ENCODE data around the gene RSAD2. TPM values are rescaled to one million over a fixed set of nuclear protein-coding genes. Genes with fewer than 3 reads are reported as not detected.
"Not testable (repeated sequence)": the region's sequence is repeated elsewhere in the genome, so short reads cannot be mapped to it uniquely, and the experiment has no call there.

RSAD2 gene
- total RNA-seq, 1 donor from 2014 or later = 0.67 TPM

DNA sequence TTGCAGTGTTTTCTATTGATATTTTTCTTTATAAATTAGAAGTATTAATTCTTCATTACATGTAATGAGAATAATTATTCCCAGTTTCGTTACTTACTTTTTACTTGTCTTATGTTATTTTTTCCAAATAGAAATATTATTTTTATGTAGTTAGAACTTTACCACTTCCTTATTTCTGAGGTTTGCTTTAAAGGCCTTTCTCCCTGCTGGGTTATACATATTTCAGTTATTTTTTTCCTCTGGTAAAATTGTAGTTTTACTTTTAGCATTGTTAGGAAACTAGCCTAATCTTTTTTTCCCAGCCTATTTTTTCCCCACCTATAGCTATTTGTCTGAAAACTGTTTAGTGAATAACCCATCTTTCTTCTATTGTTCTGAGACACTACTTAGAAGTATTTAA lies 56.8 kb downstream of the RSAD2 start:
- no peak overlapping the region for H3K4me3 Mint-ChIP-seq
- CTCF ChIA-PET = no interaction called here
- POLR2A ChIA-PET = no interaction called here
- peaks cover 15% of the 10 kb centered on the region for H3K4me1 Mint-ChIP-seq
- TF ChIP-seq, protein P1, sequence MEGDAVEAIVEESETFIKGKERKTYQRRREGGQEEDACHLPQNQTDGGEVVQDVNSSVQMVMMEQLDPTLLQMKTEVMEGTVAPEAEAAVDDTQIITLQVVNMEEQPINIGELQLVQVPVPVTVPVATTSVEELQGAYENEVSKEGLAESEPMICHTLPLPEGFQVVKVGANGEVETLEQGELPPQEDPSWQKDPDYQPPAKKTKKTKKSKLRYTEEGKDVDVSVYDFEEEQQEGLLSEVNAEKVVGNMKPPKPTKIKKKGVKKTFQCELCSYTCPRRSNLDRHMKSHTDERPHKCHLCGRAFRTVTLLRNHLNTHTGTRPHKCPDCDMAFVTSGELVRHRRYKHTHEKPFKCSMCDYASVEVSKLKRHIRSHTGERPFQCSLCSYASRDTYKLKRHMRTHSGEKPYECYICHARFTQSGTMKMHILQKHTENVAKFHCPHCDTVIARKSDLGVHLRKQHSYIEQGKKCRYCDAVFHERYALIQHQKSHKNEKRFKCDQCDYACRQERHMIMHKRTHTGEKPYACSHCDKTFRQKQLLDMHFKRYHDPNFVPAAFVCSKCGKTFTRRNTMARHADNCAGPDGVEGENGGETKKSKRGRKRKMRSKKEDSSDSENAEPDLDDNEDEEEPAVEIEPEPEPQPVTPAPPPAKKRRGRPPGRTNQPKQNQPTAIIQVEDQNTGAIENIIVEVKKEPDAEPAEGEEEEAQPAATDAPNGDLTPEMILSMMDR (IDR thresholded peaks at IDR 0.05) = no peak
- peaks cover 4% of the 10 kb centered on the region for H3K9me3 Mint-ChIP-seq
- ATAC-seq (ENCODE audit: low read depth) (no peak), DNase-seq (no peak)
- H3K27ac Mint-ChIP-seq = no peak overlapping the region
- no peaks in the 10 kb centered on the region for H3K36me3 Mint-ChIP-seq (ENCODE audit: low read depth)
- intact Hi-C loops (cut with micrococcal nuclease) = no loop called here
- no peaks in the 10 kb centered on the region for H3K27me3 Mint-ChIP-seq

DNA sequence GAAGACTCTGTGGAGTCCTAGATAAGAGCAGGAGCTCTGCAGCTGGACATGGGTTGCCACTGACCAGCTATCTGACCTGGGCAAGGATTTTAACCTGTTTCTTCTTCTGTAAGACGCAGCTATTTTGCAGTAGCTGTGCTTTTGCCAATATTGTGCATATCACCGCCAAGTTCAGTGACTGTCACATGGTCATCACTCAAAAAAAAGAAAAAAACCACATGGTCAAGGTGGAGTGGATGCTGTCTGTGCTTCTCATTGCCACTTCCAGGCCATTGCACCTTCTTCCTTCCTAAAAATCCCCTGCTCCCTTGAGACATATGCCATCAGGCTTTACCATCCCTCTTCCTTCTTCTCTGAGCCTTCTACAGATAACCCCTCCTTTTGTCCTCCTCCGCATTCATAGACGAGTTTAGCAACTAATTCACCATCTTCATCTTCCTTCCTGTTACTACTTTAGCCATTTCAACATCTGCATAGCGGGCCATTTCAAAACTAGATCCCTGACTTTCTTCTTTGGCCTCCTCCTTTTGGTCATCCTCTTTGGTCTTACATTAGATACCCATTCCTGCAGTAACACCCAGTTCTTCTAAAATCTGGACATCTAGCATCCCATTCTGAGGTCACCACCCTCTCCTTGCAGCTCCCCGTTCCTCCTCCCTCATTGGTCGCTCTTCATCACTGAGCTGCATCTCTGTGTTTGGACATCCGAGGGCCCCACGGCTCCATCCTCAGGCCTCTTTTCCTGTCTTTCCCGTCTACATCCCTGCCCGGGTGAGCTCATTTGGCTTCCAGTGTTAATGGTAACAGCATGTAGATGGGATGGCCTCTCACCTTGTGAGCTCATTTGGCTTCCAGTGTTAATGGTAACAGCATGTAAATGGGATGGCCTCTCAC lies 57.4 kb downstream of the RSAD2 start:
- intact Hi-C loops (cut with micrococcal nuclease) = no loop called here
- H3K27me3 Mint-ChIP-seq = no peaks in the 10 kb centered on the region
- ChIA-PET CTCF (no interaction called here), POLR2A (no interaction called here)
- peaks cover 15% of the 10 kb centered on the region for H3K4me1 Mint-ChIP-seq
- H3K27ac Mint-ChIP-seq = no peak overlapping the region
- ATAC-seq (ENCODE audit: low read depth) = no peak
- DNase-seq = no peak
- H3K36me3 Mint-ChIP-seq (ENCODE audit: low read depth) = no peaks in the 10 kb centered on the region
- peaks cover 4% of the 10 kb centered on the region for H3K9me3 Mint-ChIP-seq
- TF ChIP-seq, protein P1 (IDR thresholded peaks at IDR 0.05) = no peak
- H3K4me3 Mint-ChIP-seq = no peak overlapping the region

DNA sequence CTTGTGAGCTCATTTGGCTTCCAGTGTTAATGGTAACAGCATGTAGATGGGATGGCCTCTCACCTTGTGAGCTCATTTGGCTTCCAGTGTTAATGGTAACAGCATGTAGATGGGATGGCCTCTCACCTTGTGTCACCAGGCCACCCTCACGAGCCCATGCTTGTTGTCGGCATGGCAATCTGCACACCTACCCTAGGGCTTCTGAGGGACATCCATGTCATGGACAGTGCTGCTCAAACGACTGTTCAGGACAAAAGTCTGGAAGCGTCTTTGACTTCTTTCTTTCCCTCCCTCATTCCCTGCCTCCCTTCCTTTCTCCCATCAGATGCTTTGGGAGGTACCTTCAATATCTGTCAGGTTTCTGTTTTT lies 58.1 kb downstream of the RSAD2 start:
- H3K27me3 Mint-ChIP-seq; H3K36me3 Mint-ChIP-seq (ENCODE audit: low read depth); H3K27ac Mint-ChIP-seq; DNase-seq; POLR2A ChIA-PET; H3K9me3 Mint-ChIP-seq; ATAC-seq (ENCODE audit: low read depth); H3K4me3 Mint-ChIP-seq; intact Hi-C loops (cut with micrococcal nuclease); CTCF ChIA-PET: not testable (repeated sequence)
- peaks cover 15% of the 10 kb centered on the region for H3K4me1 Mint-ChIP-seq

DNA sequence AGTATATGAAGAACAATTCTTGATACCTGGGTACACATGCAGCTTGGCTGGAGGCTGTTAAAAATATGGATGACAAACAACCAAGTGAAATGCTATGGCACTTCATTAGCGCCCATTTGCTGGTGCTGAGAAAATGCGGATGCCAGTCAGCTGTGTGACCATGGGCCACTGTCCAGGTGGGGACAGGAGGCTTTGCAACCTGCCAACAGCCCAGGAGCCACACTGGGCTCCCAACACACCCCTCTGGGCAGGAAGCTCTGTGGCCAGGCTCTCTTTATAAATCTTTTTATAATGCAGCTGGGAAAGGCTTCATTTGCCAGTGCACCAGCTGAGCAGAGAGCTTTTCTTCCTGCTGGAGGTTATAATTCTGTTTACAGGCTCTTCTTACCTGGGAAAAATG lies 59.6 kb downstream of the RSAD2 start:
- TF ChIP-seq, protein P1 (IDR thresholded peaks at IDR 0.05) = no peak
- Mint-ChIP-seq H3K27me3 (peaks cover 2% of the 10 kb centered on the region), H3K27ac (no peak overlapping the region), H3K9me3 (no peaks in the 10 kb centered on the region), H3K4me3 (no peak overlapping the region), H3K36me3 (ENCODE audit: low read depth) (no peaks in the 10 kb centered on the region), H3K4me1 (peaks cover 15% of the 10 kb centered on the region)
- ChIA-PET CTCF (no interaction called here), POLR2A (no interaction called here)
- DNase-seq = no peak
- intact Hi-C loops (cut with micrococcal nuclease) = no loop called here
- no peak for ATAC-seq (ENCODE audit: low read depth)

DNA sequence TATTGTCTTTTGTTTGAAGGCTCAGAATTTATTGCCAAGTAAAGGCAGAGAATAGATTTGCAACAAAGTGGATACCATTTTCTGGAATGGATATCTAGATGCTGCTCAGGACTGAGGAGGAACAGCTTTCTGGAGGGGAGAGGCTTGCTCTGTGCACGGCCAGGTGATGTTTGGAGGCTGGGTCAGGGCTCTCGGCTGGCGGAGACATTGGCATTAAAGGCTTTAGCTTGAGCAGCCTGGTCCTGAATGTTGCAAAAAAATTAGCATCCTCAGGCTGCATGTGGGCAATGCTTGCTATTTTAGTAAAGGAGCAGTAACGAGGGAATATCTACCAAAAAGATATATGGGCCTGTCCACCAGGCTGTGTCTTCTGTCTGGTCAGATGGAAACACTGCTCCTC lies 60.0 kb downstream of the RSAD2 start:
- Mint-ChIP-seq H3K27me3 (peaks cover 2% of the 10 kb centered on the region), H3K27ac (no peak overlapping the region), H3K36me3 (ENCODE audit: low read depth) (no peaks in the 10 kb centered on the region), H3K4me1 (peaks cover 15% of the 10 kb centered on the region), H3K4me3 (no peak overlapping the region), H3K9me3 (no peaks in the 10 kb centered on the region)
- ATAC-seq (ENCODE audit: low read depth) (no peak), DNase-seq (no peak)
- ChIA-PET POLR2A (no interaction called here), CTCF (interaction anchor here (1.2 kb wide), 1 partner anchor 76 kb away, joined by 4 read pairs; no protein-coding TSS in a partner anchor)
- TF ChIP-seq, protein P1 (IDR thresholded peaks at IDR 0.05) = no peak
- intact Hi-C loops (cut with micrococcal nuclease) = no loop called here

Measured in activated B cell treated with CpG ODN at 0.5 μM for 24 hours (primary cell).